ENCODE measurements around the gene ARHGEF25. TPM values are rescaled to one million over a fixed set of nuclear protein-coding genes. Genes with fewer than 3 reads are reported as not detected.

The ARHGEF25 gene
- total RNA-seq, 1 experiment from 2014 or later = 5.2 TPM

DNA sequence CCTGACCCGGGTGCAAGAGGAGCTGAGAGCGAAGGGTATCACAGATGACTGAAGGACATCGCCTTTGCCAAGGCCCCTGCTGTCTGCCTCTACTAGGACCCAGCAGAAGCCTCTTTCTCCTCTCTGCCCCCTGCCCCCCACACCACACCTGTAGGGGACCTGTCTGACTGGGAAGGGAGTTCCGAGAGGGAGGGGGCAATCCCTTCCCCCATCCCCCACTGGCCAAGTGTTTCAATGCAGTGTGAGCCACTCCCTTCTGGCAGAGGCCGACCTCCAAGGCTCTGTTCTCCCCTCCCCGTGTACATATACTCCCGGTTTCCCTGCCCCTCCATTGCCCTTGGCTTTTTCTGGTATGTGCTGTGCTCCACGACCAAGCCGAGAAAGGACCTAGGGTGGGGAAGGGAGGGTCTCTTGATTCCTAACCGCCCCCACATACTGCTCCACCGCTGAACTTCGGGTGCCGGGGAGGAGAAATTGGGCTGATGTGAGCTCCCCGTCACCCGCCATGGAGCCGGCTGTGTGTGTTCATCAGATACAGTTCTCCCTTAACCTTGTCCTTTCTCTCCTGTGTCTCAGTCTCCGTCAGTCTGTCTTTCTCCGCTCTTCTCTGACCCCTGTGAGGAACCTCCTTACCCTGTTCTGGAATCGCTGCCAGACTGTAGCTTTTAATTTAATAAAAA lies 2.0 kb upstream of the ARHGEF25 start:
- Mint-ChIP-seq H3K27me3 (ENCODE audit: insufficient read depth, unreplicated experiment) (no peaks in the 10 kb centered on the region), H3K4me1 (ENCODE audit: low read depth, unreplicated experiment) (no peaks in the 10 kb centered on the region), H3K9me3 (ENCODE audit: unreplicated experiment) (no peaks in the 10 kb centered on the region), H3K4me3 (ENCODE audit: unreplicated experiment) (no peak overlapping the region), H3K27ac (ENCODE audit: unreplicated experiment) (no peak overlapping the region), H3K36me3 (ENCODE audit: insufficient read depth, unreplicated experiment) (no peaks in the 10 kb centered on the region)
- Histone ChIP-seq H3K36me3 (ENCODE audit: control insufficient read depth, insufficient read depth, low read length) (no peaks in the 10 kb centered on the region; the same call in 1 of the 2 replicates), H3K4me3 (ENCODE audit: low read depth, low read length) (no peak overlapping the region), H3K4me1 (no peaks in the 10 kb centered on the region), H3K27me3 (replicated peaks; ENCODE audit: control insufficient read depth, insufficient read depth, low read length) (no peaks in the 10 kb centered on the region), H3K9me3 (no peaks in the 10 kb centered on the region)
- intact Hi-C loops (cut with micrococcal nuclease; ENCODE audit: unreplicated experiment) = no loop called here
- no peak for TF ChIP-seq CTCF (IDR thresholded peaks at IDR 0.05; ENCODE audit: insufficient read depth in 1 of 2, low read depth in 1 of 2, low read length in 1 of 2, severe bottlenecking in 1 of 2, unreplicated experiment in 1 of 2)
- CTCF ChIA-PET = interaction anchor here (0.6 to 2.0 kb wide), 2 partner anchors 26 to 72 kb away, joined by 4 to 10 read pairs; no protein-coding TSS in a partner anchor
- POLR2A ChIA-PET = no interaction called here
- BruUV-seq (replicated peaks) = no TSS peak
- DNase-seq = no peak

DNA sequence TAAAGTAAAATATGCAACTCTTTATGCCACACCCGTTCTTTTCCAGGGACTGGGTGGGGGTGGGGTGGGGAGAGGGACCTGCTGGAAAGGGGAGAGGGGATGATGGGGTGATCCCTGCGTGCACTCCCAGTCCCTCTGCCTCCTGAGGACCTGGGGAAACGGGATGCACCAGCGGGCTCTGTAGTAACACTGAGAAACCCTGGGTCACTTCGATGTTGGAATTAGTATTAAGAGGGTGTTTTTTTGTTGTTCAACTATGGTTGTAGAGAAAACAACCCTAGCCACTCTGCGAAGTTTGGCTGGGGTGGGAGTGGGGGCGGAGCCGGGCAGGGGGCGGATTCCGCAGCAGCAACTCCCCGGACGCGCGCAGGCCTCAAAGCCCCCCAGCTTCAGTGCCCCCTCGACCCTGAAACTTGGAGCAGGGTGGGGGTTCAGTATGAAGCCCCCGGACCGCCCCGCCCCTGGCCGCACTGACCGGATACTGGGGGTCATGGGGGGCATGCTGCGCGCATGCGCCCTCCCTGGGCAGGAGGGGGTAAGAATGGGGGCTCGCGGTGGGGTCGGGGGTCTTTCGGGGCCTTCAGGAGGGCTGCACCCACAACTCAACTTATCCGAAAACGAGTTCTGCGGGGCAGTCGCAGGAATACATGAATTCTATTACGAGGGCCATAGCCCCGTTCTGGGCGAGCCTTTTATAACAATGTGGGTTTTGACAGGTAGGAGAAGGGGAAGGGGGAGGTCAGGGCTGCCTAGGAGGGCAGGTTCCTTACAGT lies 1.3 kb upstream of the ARHGEF25 start:
- no peak overlapping the region for H3K4me3 ChIP-seq (ENCODE audit: low read depth, low read length)
- Mint-ChIP-seq H3K9me3 (ENCODE audit: unreplicated experiment) (no peaks in the 10 kb centered on the region), H3K27ac (ENCODE audit: unreplicated experiment) (no peak overlapping the region), H3K4me1 (ENCODE audit: low read depth, unreplicated experiment) (no peaks in the 10 kb centered on the region), H3K4me3 (ENCODE audit: unreplicated experiment) (peak overlapping the region; percentile 54), H3K36me3 (ENCODE audit: insufficient read depth, unreplicated experiment) (no peaks in the 10 kb centered on the region), H3K27me3 (ENCODE audit: insufficient read depth, unreplicated experiment) (no peaks in the 10 kb centered on the region)
- no peaks in the 10 kb centered on the region for H3K9me3 ChIP-seq
- no TSS peak for BruUV-seq (replicated peaks)
- H3K4me1 ChIP-seq = no peaks in the 10 kb centered on the region
- POLR2A ChIA-PET = no interaction called here
- intact Hi-C loops (cut with micrococcal nuclease; ENCODE audit: unreplicated experiment) = no loop called here
- no peak for TF ChIP-seq CTCF (IDR thresholded peaks at IDR 0.05; ENCODE audit: insufficient read depth in 1 of 2, low read depth in 1 of 2, low read length in 1 of 2, severe bottlenecking in 1 of 2, unreplicated experiment in 1 of 2)
- no peaks in the 10 kb centered on the region; the same call in 1 of the 2 replicates for H3K36me3 ChIP-seq (ENCODE audit: control insufficient read depth, insufficient read depth, low read length)
- no peak for DNase-seq
- no peaks in the 10 kb centered on the region for H3K27me3 ChIP-seq (replicated peaks; ENCODE audit: control insufficient read depth, insufficient read depth, low read length)
- CTCF ChIA-PET = interaction anchor here (0.6 kb wide), 1 partner anchor 73 kb away, joined by 4 read pairs; no protein-coding TSS in a partner anchor

GRCh38 chr12:57610554-57611107 lies 604 bp upstream of the ARHGEF25 start:
- ChIA-PET CTCF (interaction anchor here (0.6 to 0.9 kb wide), 2 partner anchors 22 to 31 kb away, joined by 4 read pairs; partner anchors contain the start of gene B4GALNT1), POLR2A (no interaction called here)
- intact Hi-C loops (cut with micrococcal nuclease; ENCODE audit: unreplicated experiment) = no loop called here
- Histone ChIP-seq H3K36me3 (ENCODE audit: control insufficient read depth, insufficient read depth, low read length) (no peaks in the 10 kb centered on the region; the same call in 1 of the 2 replicates), H3K4me3 (ENCODE audit: low read depth, low read length) (peak overlapping the region; percentile 74; the same call in 1 of the 2 replicates), H3K9me3 (no peaks in the 10 kb centered on the region), H3K27me3 (replicated peaks; ENCODE audit: control insufficient read depth, insufficient read depth, low read length) (no peaks in the 10 kb centered on the region), H3K4me1 (no peaks in the 10 kb centered on the region)
- no peak overlapping the region for H3K27ac Mint-ChIP-seq (ENCODE audit: unreplicated experiment)
- TF ChIP-seq CTCF (IDR thresholded peaks at IDR 0.05; ENCODE audit: insufficient read depth in 1 of 2, low read depth in 1 of 2, low read length in 1 of 2, severe bottlenecking in 1 of 2, unreplicated experiment in 1 of 2) = no peak
- H3K9me3 Mint-ChIP-seq (ENCODE audit: unreplicated experiment) = no peaks in the 10 kb centered on the region
- BruUV-seq (replicated peaks) = no TSS peak
- H3K27me3 Mint-ChIP-seq (ENCODE audit: insufficient read depth, unreplicated experiment) = no peaks in the 10 kb centered on the region
- H3K36me3 Mint-ChIP-seq (ENCODE audit: insufficient read depth, unreplicated experiment) = no peaks in the 10 kb centered on the region
- H3K4me3 Mint-ChIP-seq (ENCODE audit: unreplicated experiment) = peak overlapping the region; percentile 54
- H3K4me1 Mint-ChIP-seq (ENCODE audit: low read depth, unreplicated experiment) = no peaks in the 10 kb centered on the region
- no peak for DNase-seq

Data from Caco-2 (cell line).